DMS153 (cell line): Measurements from ENCODE around the gene ARMC10.
"Not testable (repeated sequence)": the region's sequence is repeated elsewhere in the genome, so short reads cannot be mapped to it uniquely, and the experiment has no call there.

Source experiments
- DNase-seq: peaks from one replicate; lab custom pipeline; 2025; lab: John Stamatoyannopoulos, UW

ARMC10 gene

GRCh38 chr7:103078226-103078625 lies 3.3 kb downstream of the ARMC10 start:
- not testable (repeated sequence) for DNase-seq

GRCh38 chr7:103079836-103080235 lies 4.9 kb downstream of the ARMC10 start:
- DNase-seq: no peak

- DNase-seq: no peak
Measured at GRCh38 chr7:103080923-103081322, 6.0 kb downstream of the ARMC10 start.

GRCh38 chr7:103082497-103082896 lies 7.6 kb downstream of the ARMC10 start:
- no peak for DNase-seq

- DNase-seq: no peak
Measured at GRCh38 chr7:103083210-103083609, 8.3 kb downstream of the ARMC10 start.

- DNase-seq: not testable (repeated sequence)
Measured at GRCh38 chr7:103092321-103092720, 17.4 kb downstream of the ARMC10 start.

- no peak for DNase-seq
Measured at GRCh38 chr7:103093429-103093828, 18.5 kb downstream of the ARMC10 start.

GRCh38 chr7:103094102-103094501 lies 19.2 kb downstream of the ARMC10 start:
- no peak for DNase-seq

GRCh38 chr7:103095558-103095957 lies 20.6 kb downstream of the ARMC10 start:
- not testable (repeated sequence) for DNase-seq

GRCh38 chr7:103097041-103097440 lies 22.1 kb downstream of the ARMC10 start:
- no peak for DNase-seq

GRCh38 chr7:103100348-103100747 lies 25.4 kb downstream of the ARMC10 start:
- no peak for DNase-seq

- no peak for DNase-seq
Measured at GRCh38 chr7:103101543-103101942, 26.6 kb downstream of the ARMC10 start.

GRCh38 chr7:103106005-103106702 lies 31.2 kb downstream of the ARMC10 start:
- no peak for DNase-seq

GRCh38 chr7:103106703-103107070 lies 31.7 kb downstream of the ARMC10 start:
- not testable (repeated sequence) for DNase-seq

GRCh38 chr7:103113164-103113563 lies 38.2 kb downstream of the ARMC10 start:
- DNase-seq: no peak

GRCh38 chr7:103114576-103115008 lies 39.7 kb downstream of the ARMC10 start:
- DNase-seq: no peak

GRCh38 chr7:103115771-103116170 lies 40.8 kb downstream of the ARMC10 start:
- DNase-seq: no peak

GRCh38 chr7:103116511-103116910 lies 41.6 kb downstream of the ARMC10 start:
- DNase-seq: no peak

- DNase-seq: no peak
Measured at GRCh38 chr7:103116991-103117390, 42.1 kb downstream of the ARMC10 start.

- no peak for DNase-seq
Measured at GRCh38 chr7:103117465-103117864, 42.5 kb downstream of the ARMC10 start.

GRCh38 chr7:103119791-103120291 lies 44.9 kb downstream of the ARMC10 start:
- no peak for DNase-seq

GRCh38 chr7:103120362-103120761 lies 45.4 kb downstream of the ARMC10 start:
- no peak for DNase-seq

GRCh38 chr7:103121641-103122040 lies 46.7 kb downstream of the ARMC10 start:
- no peak for DNase-seq

- DNase-seq: no peak
Measured at GRCh38 chr7:103123529-103123928, 48.6 kb downstream of the ARMC10 start.
